ENCODE results near the gene SMYD3.

The SMYD3 gene

DNA sequence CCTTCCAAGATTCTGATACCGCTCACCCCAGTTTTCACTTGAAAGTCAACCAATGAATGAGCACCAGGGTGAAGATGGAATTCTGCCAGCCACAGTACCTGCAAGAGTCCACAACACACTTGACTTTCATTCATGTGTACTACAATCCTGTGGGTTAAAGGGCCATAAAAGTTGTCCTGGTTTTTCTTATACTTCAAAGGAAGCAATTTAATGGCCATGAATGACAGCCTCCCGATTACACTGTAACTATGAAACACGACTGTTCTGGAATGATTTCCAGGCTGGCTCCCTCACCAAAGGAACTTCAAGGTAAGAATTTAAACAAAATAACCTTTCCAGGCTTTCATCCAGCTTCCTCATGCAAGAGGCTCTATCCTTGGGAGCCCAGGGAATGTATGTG, 502.8 kb downstream of the SMYD3 start:
- POLR2A ChIA-PET: no interaction called here
- Histone ChIP-seq H3K27ac (ENCODE audit: insufficient read depth in 1 of 2, low read depth in 1 of 2, low read length in 2 of 2, poor library complexity in 1 of 2, severe bottlenecking in 2 of 2) (no peak overlapping the region), H3K4me3 (ENCODE audit: control insufficient read depth in 1 of 7, extremely low read depth in 1 of 7, insufficient read depth in 4 of 7, low read depth in 2 of 7, low read length in 6 of 7) (no peak overlapping the region), H3K9me3 (ENCODE audit: control extremely low read depth in 1 of 5, control insufficient read depth in 4 of 5, insufficient read depth in 2 of 5, low read depth in 1 of 5, low read length in 4 of 5) (no peaks in the 10 kb centered on the region), H3K27me3 (replicated peaks in 2 of 5; ENCODE audit: control insufficient read depth in 4 of 5, insufficient read depth in 5 of 5, low read length in 4 of 5) (no peaks in the 10 kb centered on the region), H3K4me1 (ENCODE audit: control extremely low read depth in 1 of 4, control insufficient read depth in 4 of 4, insufficient read depth in 4 of 4, low read length in 3 of 4) (peaks cover 0 to 20% (median 4%) of the 10 kb centered on the region in 4 experiments), H3K36me3 (ENCODE audit: control insufficient read depth in 4 of 4, insufficient read depth in 4 of 4, low read length in 3 of 4) (peaks cover 0 to 4% (median under 1%) of the 10 kb centered on the region in 4 experiments)
- WGBS (ENCODE audit: insufficient coverage): 100% methylated on average over 2 of the region's 3 CpGs
- CTCF ChIA-PET: interaction anchor here (1.2 to 4.6 kb wide), 7 partner anchors 13 to 854 kb away, joined by 3 to 26 read pairs (median 4); no protein-coding TSS in a partner anchor
- no peak for DNase-seq

DNA sequence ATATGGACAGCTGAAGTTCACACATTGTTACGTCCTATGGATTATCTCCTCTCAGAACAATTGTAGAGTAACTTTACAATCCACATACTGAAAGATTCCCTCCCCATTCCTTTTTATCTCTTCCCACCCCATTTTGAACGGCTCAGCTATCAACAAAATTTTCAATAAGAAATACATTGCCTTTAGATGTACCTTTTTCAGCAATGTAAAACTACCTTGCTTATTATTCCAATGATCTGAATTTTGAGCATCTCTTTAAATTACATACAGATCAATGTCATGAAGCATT, 503.7 kb downstream of the SMYD3 start:
- no peaks in the 10 kb centered on the region for H3K9me3 ChIP-seq (ENCODE audit: control extremely low read depth in 1 of 5, control insufficient read depth in 4 of 5, insufficient read depth in 2 of 5, low read depth in 1 of 5, low read length in 4 of 5)
- DNase-seq: no peak
- peaks cover 0 to 20% (median 4%) of the 10 kb centered on the region in 4 experiments for H3K4me1 ChIP-seq (ENCODE audit: control extremely low read depth in 1 of 4, control insufficient read depth in 4 of 4, insufficient read depth in 4 of 4, low read length in 3 of 4)
- CTCF ChIA-PET: interaction anchor here (0.7 to 4.6 kb wide), 9 partner anchors 12 to 922 kb away, joined by 3 to 26 read pairs (median 3); no protein-coding TSS in a partner anchor
- peaks cover 0 to 4% (median under 1%) of the 10 kb centered on the region in 4 experiments for H3K36me3 ChIP-seq (ENCODE audit: control insufficient read depth in 4 of 4, insufficient read depth in 4 of 4, low read length in 3 of 4)
- H3K27me3 ChIP-seq (replicated peaks in 2 of 5; ENCODE audit: control insufficient read depth in 4 of 5, insufficient read depth in 5 of 5, low read length in 4 of 5): no peaks in the 10 kb centered on the region
- POLR2A ChIA-PET: no interaction called here
- H3K4me3 ChIP-seq (ENCODE audit: control insufficient read depth in 1 of 7, extremely low read depth in 1 of 7, insufficient read depth in 4 of 7, low read depth in 2 of 7, low read length in 6 of 7): no peak overlapping the region
- H3K27ac ChIP-seq (ENCODE audit: insufficient read depth in 1 of 2, low read depth in 1 of 2, low read length in 2 of 2, poor library complexity in 1 of 2, severe bottlenecking in 2 of 2): no peak overlapping the region
- WGBS (ENCODE audit: insufficient coverage): 17% methylated on average over 1 of the region's 2 CpGs

DNA sequence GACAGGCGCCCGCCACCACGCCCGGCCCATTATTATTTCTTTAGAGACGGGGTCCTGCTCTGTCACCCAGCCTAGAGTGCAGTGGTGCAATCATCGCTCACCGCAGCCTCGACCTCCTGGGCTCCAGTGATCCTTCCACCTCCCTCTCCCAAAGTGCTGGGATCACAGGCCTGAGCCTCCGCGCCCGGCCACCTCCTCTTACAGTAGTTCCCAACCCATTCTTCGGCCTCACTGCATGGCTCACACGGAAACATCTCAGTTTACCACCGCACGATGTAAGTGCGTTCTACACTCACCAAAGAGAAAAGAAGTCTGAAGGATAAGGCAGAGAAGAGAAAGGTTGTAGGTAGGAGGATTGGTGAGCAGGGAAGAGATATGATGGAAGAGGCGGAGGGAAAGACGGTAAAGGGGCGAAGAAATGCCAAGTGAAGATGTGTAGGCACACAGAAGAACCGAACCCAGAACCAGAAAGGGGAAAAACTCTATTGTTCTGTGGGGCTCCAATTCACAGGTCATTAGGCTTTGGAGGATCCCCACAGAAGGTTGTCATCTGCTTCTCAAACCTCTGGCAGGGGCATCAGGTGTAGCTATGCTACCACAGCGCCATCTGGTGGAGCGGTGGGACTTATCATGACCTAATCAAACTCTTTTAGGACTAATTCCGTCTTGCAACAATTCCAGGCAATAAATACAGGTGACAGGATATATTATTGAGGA, 504.2 kb downstream of the SMYD3 start:
- Histone ChIP-seq H3K9me3 (ENCODE audit: control extremely low read depth in 1 of 5, control insufficient read depth in 4 of 5, insufficient read depth in 2 of 5, low read depth in 1 of 5, low read length in 4 of 5) (no peaks in the 10 kb centered on the region), H3K36me3 (ENCODE audit: control insufficient read depth in 4 of 4, insufficient read depth in 4 of 4, low read length in 3 of 4) (peaks cover 0 to 4% (median 0%) of the 10 kb centered on the region in 4 experiments), H3K27ac (ENCODE audit: insufficient read depth in 1 of 2, low read depth in 1 of 2, low read length in 2 of 2, poor library complexity in 1 of 2, severe bottlenecking in 2 of 2) (no peak overlapping the region), H3K27me3 (replicated peaks in 2 of 5; ENCODE audit: control insufficient read depth in 4 of 5, insufficient read depth in 5 of 5, low read length in 4 of 5) (no peaks in the 10 kb centered on the region), H3K4me3 (ENCODE audit: control insufficient read depth in 1 of 7, extremely low read depth in 1 of 7, insufficient read depth in 4 of 7, low read depth in 2 of 7, low read length in 6 of 7) (no peak overlapping the region), H3K4me1 (ENCODE audit: control extremely low read depth in 1 of 4, control insufficient read depth in 4 of 4, insufficient read depth in 4 of 4, low read length in 3 of 4) (peaks cover 0 to 20% (median 4%) of the 10 kb centered on the region in 4 experiments)
- peak; percentile 84 to 93 (median 87) for DNase-seq
- 82% methylated on average over 15 of the region's 23 CpGs for WGBS (ENCODE audit: insufficient coverage)
- ChIA-PET CTCF (interaction anchor here (0.7 to 4.6 kb wide), 8 partner anchors 22 to 922 kb away, joined by 3 to 26 read pairs (median 3); no protein-coding TSS in a partner anchor), POLR2A (no interaction called here)

DNA sequence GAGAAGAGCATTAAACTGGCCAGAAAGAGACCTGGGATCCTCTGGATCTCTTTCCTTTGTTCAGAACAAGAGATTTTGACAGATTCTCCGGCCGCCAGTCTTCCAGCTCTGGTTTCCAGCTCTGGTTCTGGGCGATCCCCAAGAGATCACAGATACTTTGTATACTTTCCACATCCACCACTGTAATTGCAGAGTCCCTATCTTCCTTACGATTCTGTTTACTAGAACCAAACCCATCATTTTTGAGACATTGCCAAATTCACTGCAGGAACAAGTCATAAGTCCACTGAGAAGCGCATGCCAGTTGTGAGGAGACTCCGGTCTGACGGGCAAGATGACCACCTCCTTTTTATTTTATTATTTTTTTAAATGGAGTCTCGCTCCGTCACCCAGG, 505.2 kb downstream of the SMYD3 start:
- Histone ChIP-seq H3K36me3 (ENCODE audit: control insufficient read depth in 4 of 4, insufficient read depth in 4 of 4, low read length in 3 of 4) (peaks cover 0 to 4% (median 0%) of the 10 kb centered on the region in 4 experiments), H3K27me3 (replicated peaks in 2 of 5; ENCODE audit: control insufficient read depth in 4 of 5, insufficient read depth in 5 of 5, low read length in 4 of 5) (no peaks in the 10 kb centered on the region), H3K4me3 (ENCODE audit: control insufficient read depth in 1 of 7, extremely low read depth in 1 of 7, insufficient read depth in 4 of 7, low read depth in 2 of 7, low read length in 6 of 7) (no peak overlapping the region), H3K4me1 (ENCODE audit: control extremely low read depth in 1 of 4, control insufficient read depth in 4 of 4, insufficient read depth in 4 of 4, low read length in 3 of 4) (peaks cover 0 to 16% (median 4%) of the 10 kb centered on the region in 4 experiments), H3K27ac (ENCODE audit: insufficient read depth in 1 of 2, low read depth in 1 of 2, low read length in 2 of 2, poor library complexity in 1 of 2, severe bottlenecking in 2 of 2) (no peak overlapping the region), H3K9me3 (ENCODE audit: control extremely low read depth in 1 of 5, control insufficient read depth in 4 of 5, insufficient read depth in 2 of 5, low read depth in 1 of 5, low read length in 4 of 5) (no peaks in the 10 kb centered on the region)
- POLR2A ChIA-PET: no interaction called here
- CTCF ChIA-PET: interaction anchor here (0.6 to 2.7 kb wide), 3 partner anchors 9 to 856 kb away, joined by 5 to 9 read pairs (median 8); no protein-coding TSS in a partner anchor
- WGBS (ENCODE audit: insufficient coverage): 98% methylated on average over 4 of the region's 9 CpGs
- no peak for DNase-seq

DNA sequence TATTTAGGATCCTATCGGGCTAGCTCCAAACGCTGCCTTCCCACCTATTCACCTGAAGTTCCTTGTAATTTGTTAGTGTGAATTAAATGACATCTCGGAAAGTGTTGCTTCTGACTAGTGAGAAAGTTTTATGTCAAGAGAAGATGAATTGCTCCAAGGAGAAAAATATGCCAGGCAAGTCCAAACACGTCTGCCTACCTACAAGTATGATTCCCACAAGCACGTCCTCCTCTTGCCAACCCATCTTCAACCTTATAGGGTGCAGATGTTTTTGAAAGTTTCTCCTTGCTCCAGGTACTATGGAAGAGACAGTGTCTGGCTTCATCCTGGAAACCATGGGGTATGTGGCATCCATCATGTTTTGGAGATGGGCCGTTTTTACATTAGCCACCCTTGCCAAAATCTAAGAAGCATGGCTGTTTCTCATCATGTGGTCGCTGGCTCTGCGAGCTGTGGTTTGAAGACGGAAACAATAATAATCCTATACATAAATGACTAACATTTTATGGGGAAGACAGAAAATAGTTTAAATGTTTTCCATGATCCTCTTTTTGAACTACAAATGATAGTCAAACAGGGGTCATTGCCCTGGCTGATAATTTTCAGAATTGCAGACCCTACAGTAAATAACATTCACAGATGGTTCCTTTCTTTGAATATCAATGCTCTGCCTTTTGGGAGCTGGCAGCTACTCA, 505.8 kb downstream of the SMYD3 start:
- Histone ChIP-seq H3K36me3 (ENCODE audit: control insufficient read depth in 4 of 4, insufficient read depth in 4 of 4, low read length in 3 of 4) (peaks cover 0 to 4% (median 0%) of the 10 kb centered on the region in 4 experiments), H3K4me3 (ENCODE audit: control insufficient read depth in 1 of 7, extremely low read depth in 1 of 7, insufficient read depth in 4 of 7, low read depth in 2 of 7, low read length in 6 of 7) (no peak overlapping the region), H3K27me3 (replicated peaks in 2 of 5; ENCODE audit: control insufficient read depth in 4 of 5, insufficient read depth in 5 of 5, low read length in 4 of 5) (no peaks in the 10 kb centered on the region), H3K9me3 (ENCODE audit: control extremely low read depth in 1 of 5, control insufficient read depth in 4 of 5, insufficient read depth in 2 of 5, low read depth in 1 of 5, low read length in 4 of 5) (no peaks in the 10 kb centered on the region), H3K27ac (ENCODE audit: insufficient read depth in 1 of 2, low read depth in 1 of 2, low read length in 2 of 2, poor library complexity in 1 of 2, severe bottlenecking in 2 of 2) (no peak overlapping the region), H3K4me1 (ENCODE audit: control extremely low read depth in 1 of 4, control insufficient read depth in 4 of 4, insufficient read depth in 4 of 4, low read length in 3 of 4) (peaks cover 0 to 12% (median 4%) of the 10 kb centered on the region in 4 experiments)
- ChIA-PET CTCF (interaction anchor here (0.6 to 2.7 kb wide), 4 partner anchors 8 to 856 kb away, joined by 3 to 9 read pairs (median 6); no protein-coding TSS in a partner anchor), POLR2A (no interaction called here)
- no peak for DNase-seq
- WGBS (ENCODE audit: insufficient coverage): 100% methylated on average over 4 of the region's 9 CpGs

DNA sequence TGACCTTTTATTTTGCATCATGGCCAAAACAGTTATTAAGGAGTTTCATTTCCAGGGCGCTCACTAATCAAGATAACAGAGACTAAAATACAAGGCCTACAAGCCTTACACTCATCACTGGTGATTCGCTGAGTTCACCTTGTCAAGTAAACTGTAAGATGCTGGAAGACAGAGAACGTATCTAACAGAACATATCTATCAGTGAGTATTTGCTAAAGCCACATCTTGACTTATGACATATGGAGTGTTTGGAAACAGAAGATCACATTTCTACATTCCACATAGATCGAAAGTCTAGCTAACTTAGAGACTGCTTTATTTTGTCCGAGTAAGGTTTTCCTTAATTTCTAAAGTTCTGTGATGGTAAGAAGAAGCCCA, 506.5 kb downstream of the SMYD3 start:
- POLR2A ChIA-PET: no interaction called here
- WGBS (ENCODE audit: insufficient coverage): 100% methylated on average over 3 of the region's 5 CpGs
- Histone ChIP-seq H3K27me3 (replicated peaks in 2 of 5; ENCODE audit: control insufficient read depth in 4 of 5, insufficient read depth in 5 of 5, low read length in 4 of 5) (no peaks in the 10 kb centered on the region), H3K27ac (ENCODE audit: insufficient read depth in 1 of 2, low read depth in 1 of 2, low read length in 2 of 2, poor library complexity in 1 of 2, severe bottlenecking in 2 of 2) (no peak overlapping the region), H3K36me3 (ENCODE audit: control insufficient read depth in 4 of 4, insufficient read depth in 4 of 4, low read length in 3 of 4) (peaks cover 0 to 4% (median 0%) of the 10 kb centered on the region in 4 experiments), H3K9me3 (ENCODE audit: control extremely low read depth in 1 of 5, control insufficient read depth in 4 of 5, insufficient read depth in 2 of 5, low read depth in 1 of 5, low read length in 4 of 5) (no peaks in the 10 kb centered on the region), H3K4me1 (ENCODE audit: control extremely low read depth in 1 of 4, control insufficient read depth in 4 of 4, insufficient read depth in 4 of 4, low read length in 3 of 4) (peaks cover 0 to 12% (median 4%) of the 10 kb centered on the region in 4 experiments), H3K4me3 (ENCODE audit: control insufficient read depth in 1 of 7, extremely low read depth in 1 of 7, insufficient read depth in 4 of 7, low read depth in 2 of 7, low read length in 6 of 7) (no peak overlapping the region)
- no peak for DNase-seq
- CTCF ChIA-PET: interaction anchor here (0.9 to 2.7 kb wide), 3 partner anchors 9 to 847 kb away, joined by 3 to 9 read pairs (median 8); no protein-coding TSS in a partner anchor

All from common myeloid progenitor, CD34-positive (primary cell).